ENCODE data around the gene CFAP46. TPM values are rescaled to one million over a fixed set of nuclear protein-coding genes. Genes with fewer than 3 reads are reported as not detected.
A peak's percentile ranks its signal among the peaks of the same experiment; 100 is the strongest.

The CFAP46 gene
- total RNA-seq, 1 donor from 2014 or later: 5.2 TPM

DNA sequence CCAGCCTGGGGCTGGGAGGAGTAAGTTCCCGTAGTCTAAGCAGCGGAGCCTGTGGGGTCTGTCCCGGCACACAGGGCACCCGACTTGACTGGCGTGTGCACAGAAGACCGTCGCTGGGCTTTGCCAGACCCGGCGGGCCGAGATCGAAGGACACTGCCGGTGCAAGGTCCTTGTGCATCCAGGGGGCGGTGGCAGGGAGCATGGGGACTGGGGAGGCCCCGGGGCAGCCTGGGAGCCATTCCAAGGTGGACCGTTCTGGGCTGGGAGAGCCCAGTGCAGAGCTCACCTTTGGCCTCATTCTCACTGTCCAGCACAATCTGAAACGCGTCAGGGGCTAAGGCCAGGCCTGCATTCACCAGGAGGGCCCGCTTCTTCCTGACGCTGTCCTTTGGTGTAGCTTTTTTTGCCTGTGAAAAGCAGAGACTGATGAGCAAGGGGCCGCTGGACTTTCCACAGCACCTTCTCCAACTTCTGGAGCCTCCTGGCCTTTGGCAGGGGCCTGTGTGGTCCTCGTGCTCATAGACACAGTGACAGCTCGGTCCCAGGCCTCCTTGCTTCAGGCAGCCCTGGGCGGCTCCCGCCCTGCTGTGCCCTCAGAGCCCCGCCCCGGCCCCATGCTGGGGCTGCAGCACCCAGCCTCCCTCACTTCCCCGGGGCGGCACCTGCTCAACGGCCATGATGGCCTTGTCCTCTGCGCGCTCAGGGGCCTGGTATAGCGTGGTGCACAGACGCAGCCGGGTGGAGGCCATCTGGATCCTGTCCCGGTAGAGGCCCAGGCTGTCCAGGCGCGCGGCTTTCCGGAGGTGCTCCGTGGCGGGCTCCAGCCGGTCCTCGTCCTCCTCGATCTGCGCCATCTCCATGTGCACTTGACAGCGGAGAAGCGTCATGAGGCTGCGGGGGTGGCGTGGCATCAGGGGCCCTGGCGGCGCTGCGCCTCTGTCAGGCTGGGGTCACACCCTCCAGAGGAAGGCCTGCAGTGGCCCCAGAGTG, 20.3 kb downstream of the CFAP46 start:
- peak; percentile 12 for DNase-seq
- Mint-ChIP-seq H3K27ac (ENCODE audit: unreplicated experiment) (no peak overlapping the region), H3K4me3 (ENCODE audit: unreplicated experiment) (no peak overlapping the region), H3K27me3 (ENCODE audit: unreplicated experiment) (peaks cover 4% of the 10 kb centered on the region), H3K4me1 (ENCODE audit: low read depth, unreplicated experiment) (no peaks in the 10 kb centered on the region), H3K9me3 (ENCODE audit: unreplicated experiment) (peaks cover 2% of the 10 kb centered on the region), H3K36me3 (ENCODE audit: unreplicated experiment) (no peaks in the 10 kb centered on the region)
- TF ChIP-seq CTCF (IDR thresholded peaks at IDR 0.05; ENCODE audit: partially characterized antibody, unreplicated experiment): no peak

DNA sequence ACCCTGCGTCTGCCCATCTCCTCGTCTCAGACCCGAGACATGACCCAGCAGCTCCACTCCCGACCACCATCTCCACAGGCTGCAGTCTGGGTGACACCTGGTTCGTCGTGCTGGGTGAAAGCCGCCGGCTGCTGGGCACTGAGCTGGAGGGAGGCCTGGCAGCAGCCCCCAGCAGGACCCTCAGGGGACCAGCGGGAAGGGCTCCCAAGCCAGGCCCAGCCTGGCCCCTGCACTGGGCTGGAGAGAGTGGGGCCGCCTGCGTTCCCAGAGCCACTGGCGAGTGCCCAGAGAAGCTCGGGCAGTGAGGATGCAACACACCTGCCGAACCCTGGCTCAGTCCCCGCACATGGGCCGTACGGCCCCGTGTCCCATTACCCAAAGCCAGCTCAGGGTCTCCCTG, 21.3 kb downstream of the CFAP46 start:
- H3K27me3 Mint-ChIP-seq (ENCODE audit: unreplicated experiment): peaks cover 3% of the 10 kb centered on the region
- H3K36me3 Mint-ChIP-seq (ENCODE audit: unreplicated experiment): no peaks in the 10 kb centered on the region
- no peak overlapping the region for H3K4me3 Mint-ChIP-seq (ENCODE audit: unreplicated experiment)
- no peaks in the 10 kb centered on the region for H3K4me1 Mint-ChIP-seq (ENCODE audit: low read depth, unreplicated experiment)
- peaks cover 2% of the 10 kb centered on the region for H3K9me3 Mint-ChIP-seq (ENCODE audit: unreplicated experiment)
- no peak for TF ChIP-seq CTCF (IDR thresholded peaks at IDR 0.05; ENCODE audit: partially characterized antibody, unreplicated experiment)
- no peak overlapping the region for H3K27ac Mint-ChIP-seq (ENCODE audit: unreplicated experiment)
- DNase-seq: no peak

- H3K27me3 Mint-ChIP-seq (ENCODE audit: unreplicated experiment): peaks cover 3% of the 10 kb centered on the region
- no peak for TF ChIP-seq CTCF (IDR thresholded peaks at IDR 0.05; ENCODE audit: partially characterized antibody, unreplicated experiment)
- H3K9me3 Mint-ChIP-seq (ENCODE audit: unreplicated experiment): peaks cover 2% of the 10 kb centered on the region
- no peak overlapping the region for H3K27ac Mint-ChIP-seq (ENCODE audit: unreplicated experiment)
- DNase-seq: no peak
- no peak overlapping the region for H3K4me3 Mint-ChIP-seq (ENCODE audit: unreplicated experiment)
- H3K36me3 Mint-ChIP-seq (ENCODE audit: unreplicated experiment): no peaks in the 10 kb centered on the region
- H3K4me1 Mint-ChIP-seq (ENCODE audit: low read depth, unreplicated experiment): no peaks in the 10 kb centered on the region
Measured at GRCh38 chr10:132920101-132920925, 22.1 kb downstream of the CFAP46 start.

DNA sequence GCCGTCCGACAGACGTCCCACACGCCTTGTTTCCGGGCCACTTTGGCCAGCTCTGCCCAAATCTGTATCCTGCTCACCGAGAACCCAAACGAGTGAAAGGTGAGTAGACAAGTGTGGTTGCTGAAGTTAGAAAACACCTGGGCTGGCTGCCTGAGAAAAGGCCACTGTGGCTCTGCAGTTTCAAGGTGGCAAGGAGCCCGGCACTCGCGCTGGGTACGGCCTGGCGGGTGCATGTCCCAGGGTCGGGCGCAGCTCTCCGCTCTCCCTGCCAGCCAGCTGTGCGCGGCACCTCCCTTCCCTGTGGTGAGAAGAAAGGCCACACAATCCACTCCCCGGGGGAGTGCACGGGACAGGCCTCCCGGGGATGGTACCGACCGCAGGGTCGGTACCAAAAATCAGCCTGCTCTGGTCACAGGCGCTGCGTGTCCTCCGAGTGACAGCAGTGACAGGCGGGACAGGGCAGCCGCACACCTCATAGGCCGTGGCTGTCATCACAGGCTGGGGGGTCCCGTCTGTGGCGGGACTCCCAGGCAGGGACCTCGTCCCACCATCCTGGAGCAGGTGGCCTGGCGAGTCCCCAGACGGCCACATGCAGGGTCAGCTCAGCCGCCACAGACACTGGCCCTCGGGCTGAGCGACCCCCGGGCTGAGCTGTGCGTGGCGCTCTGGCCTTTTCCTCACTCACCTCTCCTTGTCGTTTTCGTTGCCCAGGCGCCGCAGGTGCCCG, 22.8 kb downstream of the CFAP46 start:
- H3K4me3 Mint-ChIP-seq (ENCODE audit: unreplicated experiment): no peak overlapping the region
- no peak for TF ChIP-seq CTCF (IDR thresholded peaks at IDR 0.05; ENCODE audit: partially characterized antibody, unreplicated experiment)
- H3K36me3 Mint-ChIP-seq (ENCODE audit: unreplicated experiment): no peaks in the 10 kb centered on the region
- peaks cover 2% of the 10 kb centered on the region for H3K9me3 Mint-ChIP-seq (ENCODE audit: unreplicated experiment)
- H3K4me1 Mint-ChIP-seq (ENCODE audit: low read depth, unreplicated experiment): no peaks in the 10 kb centered on the region
- peaks cover 3% of the 10 kb centered on the region for H3K27me3 Mint-ChIP-seq (ENCODE audit: unreplicated experiment)
- no peak for DNase-seq
- H3K27ac Mint-ChIP-seq (ENCODE audit: unreplicated experiment): no peak overlapping the region

All from glutamatergic neuron (in vitro differentiated cells).